ENCODE results near the gene RAB31. TPM values are rescaled to one million over a fixed set of nuclear protein-coding genes. Genes with fewer than 3 reads are reported as not detected.

RAB31 gene
- total and polyA plus RNA-seq, 4 experiments from 2014 or later, result 0.07 to 1.8 (median 1.4) TPM

DNA sequence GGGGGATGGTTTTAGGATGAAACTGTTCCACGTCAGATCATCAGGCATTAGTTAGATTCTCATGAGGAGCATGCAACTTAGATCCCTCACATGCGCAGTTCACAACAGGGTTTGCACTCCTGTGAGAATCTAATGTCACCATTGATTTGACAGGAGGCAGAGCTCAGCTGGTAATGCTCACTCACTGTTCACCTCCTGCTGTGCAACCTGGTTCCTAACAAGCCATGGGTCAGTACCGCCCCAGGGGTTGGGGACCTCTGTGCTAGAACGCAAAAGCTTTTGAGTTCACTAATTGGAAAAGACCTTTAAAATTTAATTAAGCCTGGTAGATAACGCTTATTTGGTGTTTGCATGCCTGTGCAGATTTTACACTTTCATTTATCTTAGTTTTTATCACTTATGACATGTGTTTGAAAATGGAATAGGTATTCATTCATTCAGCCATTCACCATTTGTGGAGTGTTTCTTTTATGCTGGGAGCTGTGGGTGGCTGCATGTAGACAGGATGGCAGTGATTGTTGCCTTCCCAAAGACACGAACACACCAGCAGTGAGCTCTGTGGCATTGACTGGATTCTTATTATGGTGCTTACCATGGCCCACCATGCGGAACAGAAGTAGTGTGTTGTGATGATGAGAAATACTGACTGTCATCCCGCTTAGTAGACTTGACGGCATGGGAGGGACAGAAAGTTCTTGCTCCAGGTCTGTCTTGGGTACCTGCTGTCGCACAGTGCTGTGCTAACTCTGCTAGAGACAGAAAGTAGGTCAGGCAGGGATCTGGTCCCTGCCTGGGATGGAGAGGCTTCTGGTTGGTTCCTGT, 6.4 kb downstream of the RAB31 start:
- Histone ChIP-seq H3K27ac (ENCODE audit: low read depth, low read length) (no peak overlapping the region), H3K4me3 (ENCODE audit: low read length in 2 of 2) (no peak overlapping the region), H3K4me1 (ENCODE audit: insufficient read depth, low read length) (peaks cover 3% of the 10 kb centered on the region), H3K9me3 (ENCODE audit: control insufficient read depth in 1 of 2, low read length in 2 of 2) (no peaks in the 10 kb centered on the region), H3K36me3 (ENCODE audit: insufficient read depth, low read length) (no peaks in the 10 kb centered on the region), H3K27me3 (ENCODE audit: insufficient read depth, low read length) (peaks cover 5% of the 10 kb centered on the region)
- ChIA-PET POLR2A (ENCODE audit: partially characterized antibody) (no interaction called here), CTCF (ENCODE audit: partially characterized antibody) (no interaction called here)
- peaks cover 0 to 3% (median 0%) of the 10 kb centered on the region in 8 donors for H3K9me3 Mint-ChIP-seq
- H3K4me3 Mint-ChIP-seq, result no peak overlapping the region
- H3K27ac Mint-ChIP-seq, result no peak overlapping the region
- no peaks in the 10 kb centered on the region for H3K36me3 Mint-ChIP-seq
- intact Hi-C loops (cut with micrococcal nuclease), result no loop called here
- H3K4me1 Mint-ChIP-seq, result peaks cover 6 to 21% (median 8%) of the 10 kb centered on the region in 4 donors
- no peak for DNase-seq
- peaks cover 52 to 63% of the 10 kb centered on the region in 2 donors for H3K27me3 Mint-ChIP-seq

DNA sequence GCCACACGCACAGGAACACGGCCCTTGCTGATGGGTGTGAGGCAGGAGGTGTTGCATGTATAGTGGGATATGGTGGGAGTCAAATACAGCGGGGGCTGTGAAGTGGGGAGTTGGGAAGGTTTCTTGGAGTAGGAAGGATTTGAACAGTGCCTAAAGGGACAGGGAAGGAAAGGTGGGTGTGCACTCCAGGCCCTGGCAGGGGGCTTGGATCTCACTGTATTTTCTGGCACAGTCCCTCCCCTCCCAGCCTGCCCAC, 6.9 kb downstream of the RAB31 start:
- no peak overlapping the region for H3K27ac Mint-ChIP-seq
- H3K36me3 Mint-ChIP-seq, result no peaks in the 10 kb centered on the region
- H3K27me3 ChIP-seq (ENCODE audit: insufficient read depth, low read length), result no peaks in the 10 kb centered on the region
- ChIA-PET CTCF (ENCODE audit: partially characterized antibody) (no interaction called here), POLR2A (ENCODE audit: partially characterized antibody) (no interaction called here)
- H3K36me3 ChIP-seq (ENCODE audit: insufficient read depth, low read length), result no peaks in the 10 kb centered on the region
- intact Hi-C loops (cut with micrococcal nuclease), result no loop called here
- H3K4me3 ChIP-seq (ENCODE audit: low read length in 2 of 2), result no peak overlapping the region
- H3K27ac ChIP-seq (ENCODE audit: low read depth, low read length), result no peak overlapping the region
- H3K27me3 Mint-ChIP-seq, result peaks cover 47 to 58% of the 10 kb centered on the region in 2 donors
- H3K4me1 ChIP-seq (ENCODE audit: insufficient read depth, low read length), result no peaks in the 10 kb centered on the region
- H3K9me3 Mint-ChIP-seq, result peaks cover 0 to 3% (median 0%) of the 10 kb centered on the region in 8 donors
- H3K9me3 ChIP-seq (ENCODE audit: control insufficient read depth in 1 of 2, low read length in 2 of 2), result no peaks in the 10 kb centered on the region
- no peak overlapping the region for H3K4me3 Mint-ChIP-seq
- H3K4me1 Mint-ChIP-seq, result peaks cover 3 to 15% (median 5%) of the 10 kb centered on the region in 4 donors
- DNase-seq, result no peak

DNA sequence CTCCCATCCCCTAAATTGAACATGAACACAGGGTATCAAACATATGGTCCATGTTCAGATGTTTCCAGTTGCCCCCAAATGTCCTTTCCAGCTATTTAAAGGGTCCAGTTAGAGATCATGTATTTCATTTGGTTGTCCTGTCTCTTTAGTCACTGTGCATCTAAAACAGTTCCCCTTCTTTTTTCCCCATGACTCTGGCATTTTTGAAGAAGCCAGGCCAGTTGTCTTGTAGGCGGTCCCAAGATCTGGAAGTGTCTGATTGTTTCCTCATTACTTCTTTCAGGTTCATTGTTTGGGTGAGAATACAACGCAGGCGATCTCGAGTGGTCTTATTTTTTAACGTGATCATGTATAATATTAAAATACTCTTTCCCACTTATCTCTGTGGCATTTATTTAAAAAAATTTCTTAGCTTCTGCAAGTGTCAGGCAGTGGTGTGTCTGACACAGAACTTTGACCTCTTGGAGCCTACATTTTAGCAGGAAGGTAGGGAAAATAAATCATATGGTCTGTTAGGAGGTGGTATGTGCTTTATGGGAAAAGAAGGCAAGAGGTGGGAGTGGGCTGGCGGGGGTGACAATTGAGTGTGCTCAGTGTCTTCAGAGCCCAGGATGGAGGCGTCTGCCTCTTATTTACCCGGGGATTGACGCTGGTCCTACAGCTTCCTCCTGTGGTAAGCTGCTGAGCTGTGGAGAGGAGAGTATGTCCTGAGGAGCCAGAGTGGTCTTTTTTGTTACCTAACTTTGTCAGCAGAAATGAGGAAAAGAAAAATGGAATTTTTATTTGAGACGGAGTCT, 8.1 kb downstream of the RAB31 start:
- no peak for DNase-seq
- no peaks in the 10 kb centered on the region for H3K27me3 ChIP-seq (ENCODE audit: insufficient read depth, low read length)
- H3K4me1 Mint-ChIP-seq, result peaks cover 0 to 6% (median 2%) of the 10 kb centered on the region in 4 donors

DNA sequence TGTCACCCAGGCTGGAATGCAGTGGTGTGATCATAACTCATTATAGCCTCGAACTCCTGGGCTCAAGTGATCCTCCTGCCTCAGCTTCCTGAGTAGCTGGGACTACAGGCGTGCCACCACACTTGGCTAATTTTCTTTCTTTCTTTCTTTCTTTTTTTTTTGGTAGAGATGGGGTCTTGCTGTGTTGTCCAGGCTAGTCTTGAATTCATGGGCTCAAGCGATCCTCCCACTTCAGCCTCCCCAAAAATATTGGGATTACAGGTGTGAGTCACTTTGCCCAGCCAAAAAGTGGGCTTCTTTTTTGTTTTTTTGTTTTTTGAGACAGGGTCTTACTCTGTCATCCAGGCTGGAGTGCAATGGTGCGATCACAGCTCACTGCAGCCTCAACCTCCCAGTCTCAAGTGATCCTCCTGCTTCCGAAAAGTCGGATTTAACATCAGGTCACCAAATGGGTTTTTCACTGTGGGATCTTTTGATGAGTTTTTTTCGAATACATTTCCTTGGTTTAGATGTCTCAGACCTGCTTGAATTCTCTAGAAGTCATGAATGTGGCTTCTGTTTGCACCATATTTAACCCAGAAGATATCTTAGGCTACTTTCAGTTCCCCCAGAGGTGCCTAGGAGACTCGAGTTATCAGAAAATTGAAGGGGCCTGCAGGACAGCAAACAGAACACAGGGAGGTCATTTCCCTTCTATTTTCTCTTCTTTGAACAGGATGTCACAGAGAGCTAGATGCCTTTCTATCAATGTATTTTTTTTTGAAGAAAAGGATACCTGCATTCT, 8.9 kb downstream of the RAB31 start:
- Histone ChIP-seq H3K27ac (ENCODE audit: low read depth, low read length) (no peak overlapping the region), H3K36me3 (ENCODE audit: insufficient read depth, low read length) (no peaks in the 10 kb centered on the region), H3K27me3 (ENCODE audit: insufficient read depth, low read length) (no peaks in the 10 kb centered on the region), H3K9me3 (ENCODE audit: control insufficient read depth in 1 of 2, low read length in 2 of 2) (no peaks in the 10 kb centered on the region), H3K4me3 (ENCODE audit: low read length in 2 of 2) (no peak overlapping the region), H3K4me1 (ENCODE audit: insufficient read depth, low read length) (no peaks in the 10 kb centered on the region)
- Mint-ChIP-seq H3K27me3 (peaks cover 41 to 49% of the 10 kb centered on the region in 2 donors), H3K36me3 (no peaks in the 10 kb centered on the region), H3K4me1 (peaks cover 0 to under 1% (median 0%) of the 10 kb centered on the region in 4 donors), H3K9me3 (no peaks in the 10 kb centered on the region), H3K4me3 (no peak overlapping the region), H3K27ac (no peak overlapping the region)
- CTCF ChIA-PET (ENCODE audit: partially characterized antibody), result no interaction called here
- DNase-seq, result no peak
- intact Hi-C loops (cut with micrococcal nuclease), result no loop called here
- POLR2A ChIA-PET (ENCODE audit: partially characterized antibody), result no interaction called here

More for the DNA sequence above, 8.1 kb downstream of the RAB31 start:
- peaks cover 43 to 53% of the 10 kb centered on the region in 2 donors for H3K27me3 Mint-ChIP-seq
- Histone ChIP-seq H3K36me3 (ENCODE audit: insufficient read depth, low read length) (no peaks in the 10 kb centered on the region), H3K9me3 (ENCODE audit: control insufficient read depth in 1 of 2, low read length in 2 of 2) (no peaks in the 10 kb centered on the region), H3K4me3 (ENCODE audit: low read length in 2 of 2) (no peak overlapping the region), H3K27ac (ENCODE audit: low read depth, low read length) (no peak overlapping the region), H3K4me1 (ENCODE audit: insufficient read depth, low read length) (no peaks in the 10 kb centered on the region)
- intact Hi-C loops (cut with micrococcal nuclease), result no loop called here
- no peaks in the 10 kb centered on the region for H3K9me3 Mint-ChIP-seq
- no peak overlapping the region for H3K4me3 Mint-ChIP-seq
- H3K27ac Mint-ChIP-seq, result no peak overlapping the region
- CTCF ChIA-PET (ENCODE audit: partially characterized antibody), result interaction anchor here (0.7 kb wide), 1 partner anchor 757 kb away, joined by 5 read pairs; no protein-coding TSS in a partner anchor
- POLR2A ChIA-PET (ENCODE audit: partially characterized antibody), result no interaction called here
- no peaks in the 10 kb centered on the region for H3K36me3 Mint-ChIP-seq

- ChIA-PET CTCF (ENCODE audit: partially characterized antibody) (no interaction called here), POLR2A (ENCODE audit: partially characterized antibody) (no interaction called here)
Observed at GRCh38 chr18:9719421-9719981, 11.4 kb downstream of the RAB31 start.

GRCh38 chr18:9720327-9720726, 12.2 kb downstream of the RAB31 start:
- H3K27ac Mint-ChIP-seq, result no peak overlapping the region
- H3K27me3 ChIP-seq (ENCODE audit: insufficient read depth, low read length), result no peaks in the 10 kb centered on the region
- H3K36me3 ChIP-seq (ENCODE audit: insufficient read depth, low read length), result no peaks in the 10 kb centered on the region
- no peak overlapping the region for H3K27ac ChIP-seq (ENCODE audit: low read depth, low read length)
- H3K4me3 ChIP-seq (ENCODE audit: low read length in 2 of 2), result no peak overlapping the region
- H3K4me3 Mint-ChIP-seq, result peak overlapping the region in 1 of 8 donors; percentile 28
- peaks cover 15 to 26% of the 10 kb centered on the region in 2 donors for H3K27me3 Mint-ChIP-seq
- no peaks in the 10 kb centered on the region for H3K9me3 ChIP-seq (ENCODE audit: control insufficient read depth in 1 of 2, low read length in 2 of 2)
- POLR2A ChIA-PET (ENCODE audit: partially characterized antibody), result no interaction called here
- no peak for DNase-seq
- peaks cover 0 to 4% (median 0%) of the 10 kb centered on the region in 8 donors for H3K9me3 Mint-ChIP-seq
- H3K36me3 Mint-ChIP-seq, result no peaks in the 10 kb centered on the region
- intact Hi-C loops (cut with micrococcal nuclease), result no loop called here
- H3K4me1 ChIP-seq (ENCODE audit: insufficient read depth, low read length), result no peaks in the 10 kb centered on the region
- CTCF ChIA-PET (ENCODE audit: partially characterized antibody), result no interaction called here
- no peaks in the 10 kb centered on the region for H3K4me1 Mint-ChIP-seq

More at GRCh38 chr18:9719421-9719981, 11.4 kb downstream of the RAB31 start:
- Mint-ChIP-seq H3K4me3 (no peak overlapping the region), H3K36me3 (no peaks in the 10 kb centered on the region), H3K27me3 (peaks cover 21 to 32% of the 10 kb centered on the region in 2 donors), H3K27ac (no peak overlapping the region), H3K4me1 (no peaks in the 10 kb centered on the region), H3K9me3 (peaks cover 0 to 2% (median 0%) of the 10 kb centered on the region in 8 donors)
- intact Hi-C loops (cut with micrococcal nuclease), result no loop called here
- Histone ChIP-seq H3K27ac (ENCODE audit: low read depth, low read length) (no peak overlapping the region), H3K4me1 (ENCODE audit: insufficient read depth, low read length) (no peaks in the 10 kb centered on the region), H3K27me3 (ENCODE audit: insufficient read depth, low read length) (no peaks in the 10 kb centered on the region), H3K36me3 (ENCODE audit: insufficient read depth, low read length) (no peaks in the 10 kb centered on the region), H3K4me3 (ENCODE audit: low read length in 2 of 2) (no peak overlapping the region), H3K9me3 (ENCODE audit: control insufficient read depth in 1 of 2, low read length in 2 of 2) (no peaks in the 10 kb centered on the region)
- DNase-seq, result no peak

Data from CD4-positive, alpha-beta memory T cell (primary cell).